Activated naive CD4-positive, alpha-beta T cell treated with Interleukin-2 at 50 U/mL for 16 hours (primary cell): Measurements from ENCODE around the gene FEZF1.
"Not testable (repeated sequence)": the region's sequence is repeated elsewhere in the genome, so short reads cannot be mapped to it uniquely, and the experiment has no call there.

Source experiments
- DNase-seq: peaks from one replicate; pipeline ENCODE4 v3.0.0-alpha.2; 2020

The FEZF1 gene

DNA sequence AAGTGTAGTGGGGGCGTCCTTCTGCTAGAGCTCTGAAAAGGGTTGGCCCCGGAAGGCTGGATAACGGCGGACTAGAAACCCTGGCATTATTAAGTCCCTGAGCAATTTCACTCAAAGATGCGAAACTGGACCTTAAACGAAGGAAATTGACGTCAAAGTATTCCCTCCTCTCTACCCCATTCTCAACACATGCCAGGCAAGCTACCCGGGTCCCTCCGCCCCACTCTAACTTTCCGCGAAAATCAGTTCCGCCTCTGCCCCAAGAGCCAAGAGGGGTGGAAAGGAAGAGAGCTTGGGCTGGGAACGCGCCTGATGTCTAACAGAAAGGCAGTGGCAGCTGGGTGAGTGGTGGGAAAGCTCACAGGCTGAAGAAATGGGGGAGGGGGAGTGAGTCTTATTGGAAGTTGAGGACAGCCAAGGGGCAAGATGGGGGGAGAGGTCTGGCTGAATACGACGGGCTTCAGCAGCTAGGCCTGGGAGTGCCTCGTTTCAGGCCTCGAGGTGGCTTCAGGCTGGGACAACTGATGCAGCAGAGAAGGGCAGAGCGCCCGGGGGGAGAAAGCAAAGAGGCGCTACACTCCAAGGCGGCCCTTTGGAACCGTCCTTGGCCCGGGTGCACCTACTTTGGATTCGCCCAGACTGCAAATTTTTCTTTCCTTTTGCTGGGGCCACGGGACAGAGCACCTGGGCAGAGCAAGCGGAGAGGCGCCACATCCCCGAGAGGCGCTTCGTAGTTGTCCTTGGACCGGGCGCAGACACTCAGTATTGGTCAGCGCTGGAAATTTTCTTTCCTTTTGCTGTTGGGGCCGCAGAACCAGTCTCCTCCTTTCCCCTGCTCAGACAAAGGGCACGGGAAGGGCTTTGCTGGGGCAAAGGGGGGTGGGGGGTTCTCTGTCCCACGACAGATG lies 2.0 kb upstream of the FEZF1 start:
- DNase-seq = no peak

DNA sequence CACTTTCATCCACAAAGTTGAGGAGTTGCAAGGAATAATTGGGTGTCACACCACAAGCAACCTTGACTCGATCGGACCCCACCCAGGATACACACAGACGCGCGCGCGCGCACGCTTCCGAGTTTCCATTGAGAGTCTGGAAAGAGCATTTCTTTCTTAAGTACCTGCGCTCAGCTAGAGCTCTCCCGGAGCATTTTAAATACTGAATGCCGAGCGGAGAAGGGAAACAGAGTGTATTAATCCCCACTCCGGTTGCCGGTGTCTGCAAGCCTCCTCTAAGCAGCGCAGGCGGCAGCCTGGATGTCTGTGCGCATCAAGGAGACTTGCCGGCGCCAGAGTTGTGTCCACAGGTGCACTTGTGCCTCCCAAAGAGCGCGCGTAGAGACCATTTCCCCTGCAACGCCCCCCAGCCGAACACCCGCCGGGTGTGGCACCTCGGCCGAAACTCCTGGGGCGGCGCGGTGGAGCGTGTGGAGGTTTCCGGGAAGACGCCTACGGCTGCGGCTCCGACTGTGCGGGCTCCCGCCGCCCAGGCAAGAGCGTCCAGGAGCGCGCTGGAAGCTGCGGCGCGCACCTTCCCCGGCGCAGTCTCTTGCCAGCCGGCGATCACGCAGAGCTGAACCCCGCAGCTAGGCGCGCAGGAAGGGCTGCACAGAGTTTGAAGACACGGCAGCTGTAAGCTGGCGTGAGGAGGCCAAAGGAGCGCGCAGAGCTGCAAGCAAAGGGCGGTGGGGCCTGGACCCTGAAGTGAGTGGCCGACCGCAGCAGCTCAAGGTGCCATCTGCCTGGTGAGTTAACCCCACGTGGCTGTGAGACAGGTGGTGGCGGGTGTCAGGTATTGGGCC lies 1.1 kb upstream of the FEZF1 start:
- no peak for DNase-seq

DNA sequence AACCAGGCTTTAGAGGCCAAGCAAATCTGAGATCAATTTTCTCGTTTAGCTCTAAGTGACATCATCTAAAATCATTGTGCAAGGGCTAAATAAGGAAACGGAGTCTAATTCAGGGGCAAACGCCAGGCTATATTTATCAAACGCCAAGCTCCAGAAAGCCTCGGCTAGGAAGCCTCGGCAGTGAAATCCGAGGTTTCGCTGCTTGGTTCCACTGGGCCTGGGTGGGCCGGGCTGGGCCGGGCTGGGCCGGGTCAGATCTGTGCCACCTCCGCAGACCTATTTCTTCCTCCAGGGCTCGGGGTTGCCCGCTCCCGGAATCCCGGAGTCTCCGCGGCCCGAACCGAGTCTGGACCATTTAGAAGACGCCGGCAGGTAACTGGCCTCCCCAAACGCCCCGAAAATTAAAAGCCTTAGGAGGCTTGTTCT lies 459 bp upstream of the FEZF1 start:
- DNase-seq = no peak

DNA sequence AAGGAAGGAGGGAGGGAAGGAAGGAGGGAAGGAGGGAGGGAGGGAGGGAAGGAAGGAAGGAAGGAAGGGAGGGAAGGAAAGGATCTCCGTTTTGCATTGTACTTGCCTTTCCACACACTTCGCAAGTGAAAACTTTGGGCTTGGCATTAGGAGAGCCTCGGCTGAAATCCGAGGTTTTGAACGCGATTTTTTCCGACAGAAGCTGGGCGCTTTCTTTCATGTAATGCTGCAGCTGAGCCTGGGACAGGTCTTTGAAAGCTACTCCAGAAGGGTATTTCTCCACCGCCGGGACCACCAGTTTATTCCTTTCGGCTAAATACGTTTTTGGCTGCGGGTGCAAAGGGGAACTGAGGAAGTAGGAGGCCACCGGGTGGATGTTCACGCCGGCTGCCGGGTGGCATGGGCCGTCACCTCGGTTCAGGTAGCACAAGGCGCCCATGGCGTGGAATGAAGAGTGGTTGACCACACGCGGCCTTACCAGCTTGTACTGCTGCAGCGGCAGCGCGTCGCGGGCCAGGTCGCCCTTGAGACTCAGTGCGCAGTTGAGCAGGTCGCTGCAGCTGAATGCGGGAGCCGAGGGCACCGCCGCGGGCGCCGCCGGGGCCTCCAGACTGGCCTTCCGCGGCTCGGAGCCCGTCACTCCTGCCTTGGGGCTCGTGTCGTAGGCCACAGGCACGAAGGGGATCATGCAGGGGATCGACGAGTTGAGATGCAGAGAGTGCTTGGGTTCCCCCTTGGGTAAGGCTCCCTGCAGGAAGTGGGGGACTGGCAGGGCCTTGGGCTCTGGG lies 825 bp downstream of the FEZF1 start:
- no peak for DNase-seq

DNA sequence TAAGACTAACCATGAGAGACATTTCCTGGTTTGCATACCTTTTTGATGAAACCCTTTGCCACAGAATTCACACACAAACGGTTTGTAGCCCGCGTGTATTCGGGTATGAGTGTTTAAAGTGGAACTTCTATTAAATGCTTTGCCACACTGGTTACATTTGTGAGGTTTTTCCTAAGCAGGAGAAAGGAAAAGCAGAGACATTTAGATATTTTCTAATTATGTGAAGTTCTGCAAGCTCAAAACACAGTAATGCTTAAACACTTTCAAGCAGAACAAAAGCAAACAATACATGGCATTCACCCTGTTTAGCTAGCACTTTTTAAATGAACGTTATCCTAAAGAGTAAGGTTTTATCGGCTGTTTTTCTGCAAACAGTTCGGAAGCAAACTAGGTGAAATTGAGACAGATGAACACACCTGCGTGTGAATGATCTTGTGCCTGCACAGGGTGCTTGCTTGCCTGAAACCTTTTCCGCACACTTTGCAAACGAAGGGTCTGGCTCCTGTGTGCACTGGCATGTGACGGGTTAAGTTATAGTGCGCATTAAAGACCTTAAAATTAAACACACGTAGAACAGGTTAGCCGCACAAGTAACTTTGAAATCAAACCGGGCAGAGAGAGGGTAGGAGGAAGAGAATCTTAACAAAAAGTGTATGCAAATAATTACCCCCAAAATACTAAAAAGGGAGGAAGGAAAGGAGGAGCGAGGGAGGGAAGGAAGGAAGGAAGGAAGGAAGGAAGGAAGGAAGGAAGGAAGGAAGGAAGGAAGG lies 1.6 kb downstream of the FEZF1 start:
- no peak for DNase-seq

DNA sequence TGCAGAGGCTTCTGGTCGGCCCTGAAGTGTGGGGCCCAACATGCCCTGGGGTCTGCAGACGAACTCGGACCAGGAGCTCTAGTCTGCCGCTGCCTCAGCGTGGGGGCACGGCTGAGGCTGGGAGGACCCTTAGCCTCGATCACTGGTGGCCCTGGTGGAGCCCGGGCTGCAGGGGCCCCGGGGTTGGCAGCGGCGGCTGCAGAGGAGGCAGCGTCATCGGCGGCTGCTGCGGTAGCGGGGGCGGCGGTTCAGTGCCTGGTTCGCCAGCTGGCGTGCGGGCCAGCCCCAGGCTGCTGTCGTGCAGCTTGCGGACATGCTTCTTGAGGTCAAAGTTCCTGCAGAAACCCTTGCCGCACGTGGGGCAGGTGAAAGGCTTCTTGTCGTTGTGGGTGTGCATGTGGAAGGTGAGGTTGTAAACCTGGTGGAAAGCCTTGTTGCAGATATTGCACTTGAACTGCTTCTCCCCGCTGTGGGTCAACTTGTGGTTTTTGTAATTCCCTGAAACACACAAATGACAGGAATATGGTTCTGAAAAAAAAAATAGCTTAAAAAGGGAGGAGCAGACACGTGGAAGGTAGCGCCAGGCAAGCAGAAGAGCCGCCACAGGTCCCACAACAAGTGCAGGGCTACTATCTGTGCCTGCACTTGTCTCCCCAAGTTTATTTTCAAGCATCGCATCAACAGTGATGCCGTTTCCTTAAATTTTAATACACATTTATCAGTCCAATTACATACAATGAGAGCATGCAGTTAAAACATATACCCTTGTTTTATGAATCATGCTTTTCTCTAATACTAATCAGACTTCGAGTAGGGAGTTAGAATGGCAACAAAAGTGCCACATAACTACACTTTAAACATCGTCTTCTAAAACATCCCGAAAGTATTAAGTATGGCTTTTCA lies 2.4 kb downstream of the FEZF1 start:
- no peak for DNase-seq

DNA sequence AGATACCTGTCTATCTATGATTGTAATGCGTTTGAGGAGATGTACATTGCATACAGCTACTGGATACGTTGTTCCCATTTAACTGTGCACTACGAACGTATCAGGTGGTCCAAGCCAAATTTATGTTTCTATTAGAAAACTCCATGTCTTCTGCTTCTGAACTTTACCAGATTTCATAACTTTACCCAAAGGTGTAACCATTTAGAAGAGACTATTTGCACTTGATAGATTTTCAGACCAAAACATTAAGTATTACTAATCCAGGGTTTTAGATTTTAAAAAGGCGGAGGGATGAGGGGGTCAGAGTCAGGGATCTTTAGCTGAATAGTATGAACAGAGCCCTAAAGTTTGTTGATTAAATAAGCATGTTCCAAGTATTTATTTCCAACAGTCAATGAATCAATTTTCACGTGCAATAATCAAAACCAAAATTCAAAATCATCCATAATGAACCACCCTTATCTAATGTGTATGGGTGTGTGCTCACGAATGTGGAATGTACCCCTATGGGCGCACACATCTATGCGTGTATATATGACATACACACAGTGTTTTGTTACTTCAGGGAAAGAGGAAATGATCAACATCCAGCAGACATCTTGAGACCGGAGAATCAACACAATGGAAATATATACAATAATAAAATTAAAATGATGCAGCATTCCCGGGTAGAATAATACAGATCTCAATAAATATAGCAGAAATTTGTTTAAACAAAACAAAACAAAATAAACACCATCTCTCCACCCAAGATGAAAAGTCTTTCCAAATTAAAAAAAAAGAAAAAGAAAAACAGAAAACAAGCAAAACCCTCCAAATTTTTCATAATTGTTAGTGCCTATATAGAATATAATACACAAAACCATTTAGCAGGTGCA lies 3.4 kb downstream of the FEZF1 start:
- DNase-seq = no peak

DNA sequence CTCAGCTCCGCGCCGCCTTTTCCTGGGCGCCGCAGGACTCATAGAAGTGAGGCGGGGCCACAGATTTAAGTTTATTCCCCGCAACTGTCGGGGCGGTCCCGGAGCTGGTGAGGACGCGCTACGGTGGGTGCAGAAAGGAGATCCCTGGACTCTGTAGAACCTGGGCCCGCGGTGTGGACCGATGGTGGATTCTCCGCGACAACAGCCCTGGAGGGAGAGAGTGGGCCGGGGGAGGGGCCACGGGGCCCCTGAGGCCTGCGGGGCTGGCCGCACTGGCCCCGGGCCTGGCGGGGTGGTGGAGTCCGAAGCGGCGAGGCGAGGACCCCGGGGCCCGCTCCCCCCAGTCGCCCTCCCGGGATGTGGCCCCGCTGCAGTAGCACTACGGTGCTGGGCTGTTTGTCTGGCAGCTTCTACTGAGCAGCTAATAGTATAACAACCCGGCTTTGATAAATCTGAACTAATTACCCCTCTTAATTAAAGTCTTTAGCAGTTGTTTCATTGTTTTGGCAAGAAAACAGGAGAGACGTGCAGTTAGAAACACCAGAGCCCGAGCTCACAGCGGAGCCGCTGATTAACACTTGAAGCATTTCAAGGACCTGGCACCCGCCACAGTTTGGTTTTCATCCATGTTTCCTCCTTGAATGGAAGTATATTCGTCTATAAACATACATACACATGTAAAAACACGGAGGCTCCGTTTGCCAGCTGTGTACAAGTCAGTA lies 4.2 kb downstream of the FEZF1 start:
- DNase-seq = no peak

DNA sequence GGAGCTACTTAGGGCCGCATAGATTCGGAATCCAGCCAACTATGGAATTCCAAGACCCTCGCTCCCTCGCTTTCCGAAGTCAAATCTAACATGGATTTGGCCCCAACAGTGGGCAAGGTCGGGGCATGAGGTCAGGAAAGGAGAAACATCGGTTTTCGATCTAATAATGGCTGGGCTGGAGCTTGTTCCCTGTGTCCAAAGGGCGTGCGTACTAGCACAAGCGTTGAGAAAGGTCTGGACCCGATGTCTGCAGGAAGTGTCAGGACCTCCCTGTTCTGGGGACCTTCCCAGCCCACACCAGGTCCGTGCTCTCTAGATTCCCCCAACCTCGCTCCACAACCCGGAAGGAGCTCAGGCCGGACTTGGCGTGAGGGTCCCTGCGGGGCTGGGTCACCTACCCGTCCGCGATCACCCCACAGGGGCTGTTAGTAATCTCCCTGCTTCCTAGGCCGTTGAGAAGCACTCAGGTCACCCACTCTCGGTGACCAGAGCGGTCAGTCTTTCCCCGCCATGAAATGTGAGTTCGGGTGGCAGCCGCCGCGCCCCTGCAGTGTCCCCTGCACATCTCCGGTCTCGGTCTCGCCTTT lies 4.8 kb downstream of the FEZF1 start:
- DNase-seq = no peak

DNA sequence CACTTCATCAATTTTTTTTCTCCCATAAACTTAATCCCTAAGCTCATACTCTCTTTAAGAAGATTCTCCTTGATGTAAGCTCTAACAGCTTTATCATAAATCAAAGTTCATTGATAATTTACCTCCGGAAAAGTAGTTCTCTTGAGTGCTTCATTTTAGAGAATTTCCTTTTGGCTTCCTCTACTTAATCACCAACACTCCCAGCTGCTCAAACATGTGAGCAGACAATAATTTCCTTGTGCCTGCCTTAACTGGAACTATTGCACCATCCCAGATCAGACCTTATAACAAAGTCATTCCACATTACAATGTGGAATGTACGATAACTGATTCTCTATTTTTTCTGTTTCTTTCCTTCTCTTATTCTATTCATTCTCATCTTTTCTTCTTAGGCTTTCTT lies 5.9 kb downstream of the FEZF1 start:
- no peak for DNase-seq

DNA sequence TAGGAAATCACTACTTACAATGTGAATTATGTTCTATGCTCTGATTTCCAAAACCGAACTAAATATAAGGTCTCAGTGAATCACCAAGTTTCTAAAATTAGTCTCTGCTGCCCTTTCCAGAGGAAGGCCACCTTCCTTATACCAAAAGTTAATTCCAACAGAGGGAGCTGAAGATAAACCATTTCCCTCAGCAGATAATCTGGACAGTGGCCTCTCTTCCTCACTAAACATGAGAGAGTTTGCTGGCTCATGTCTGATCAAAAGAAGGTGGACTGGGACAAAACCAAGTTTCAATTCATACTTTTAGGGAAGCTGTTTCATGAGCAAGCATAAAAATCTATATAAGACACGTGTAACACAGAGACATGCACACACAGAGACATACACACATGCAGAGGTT lies 6.4 kb downstream of the FEZF1 start:
- DNase-seq = no peak

DNA sequence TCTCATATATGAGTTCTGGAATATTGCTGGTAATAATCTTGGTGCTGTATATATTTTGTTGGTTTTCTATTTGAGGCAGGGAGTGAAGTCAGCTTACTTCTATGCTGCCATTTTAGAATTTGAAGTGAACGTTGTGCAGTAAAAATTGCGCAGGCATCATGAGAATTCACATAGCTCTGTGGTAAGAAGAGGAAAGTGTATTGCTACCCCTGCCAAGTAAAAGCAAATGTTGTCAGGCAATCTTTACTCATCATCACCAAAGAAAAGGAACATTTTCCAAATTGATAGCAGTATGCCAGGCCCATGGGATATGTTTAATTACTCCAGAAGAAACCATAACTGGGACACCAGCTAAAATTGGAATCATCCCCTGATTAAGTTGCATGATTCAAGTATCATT lies 13.4 kb downstream of the FEZF1 start:
- DNase-seq = no peak

DNA sequence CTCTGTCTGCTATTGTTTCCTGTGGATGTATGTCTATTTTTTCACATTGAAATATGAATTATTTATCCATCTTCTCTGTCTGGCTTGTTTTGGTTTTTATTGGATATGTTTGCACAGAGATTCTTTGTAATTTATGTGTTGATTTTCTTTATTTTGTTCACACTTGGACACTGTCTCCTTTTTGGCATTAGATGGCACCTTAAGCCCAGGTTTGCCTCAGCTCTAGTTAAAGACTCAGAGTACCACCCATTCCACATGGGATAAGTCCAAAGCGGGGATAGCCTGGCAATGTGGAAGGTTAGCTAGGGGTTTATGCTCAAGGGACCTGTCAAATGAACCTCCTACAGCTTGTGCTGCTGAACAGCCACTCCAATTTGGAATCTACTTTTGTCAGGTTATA lies 14.1 kb downstream of the FEZF1 start:
- no peak for DNase-seq

DNA sequence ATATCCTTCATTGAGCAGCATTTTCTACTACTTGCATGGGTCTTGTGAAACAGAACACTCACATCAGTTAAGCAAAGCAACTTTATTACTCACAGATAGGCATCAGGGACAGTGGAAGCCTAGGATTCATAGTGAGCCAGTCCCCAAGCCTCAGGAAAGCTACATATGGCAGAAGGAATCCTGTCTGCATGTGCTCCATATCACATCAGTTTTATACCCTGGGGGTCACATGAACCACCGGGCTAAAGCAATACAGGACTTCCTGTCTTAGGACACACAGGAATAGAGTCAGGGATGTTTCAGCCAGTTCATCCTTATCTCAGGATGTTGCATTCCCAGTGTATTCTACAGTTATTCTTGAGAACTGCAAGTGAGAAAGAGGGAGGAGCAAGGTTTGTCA lies 15.1 kb downstream of the FEZF1 start:
- no peak for DNase-seq

DNA sequence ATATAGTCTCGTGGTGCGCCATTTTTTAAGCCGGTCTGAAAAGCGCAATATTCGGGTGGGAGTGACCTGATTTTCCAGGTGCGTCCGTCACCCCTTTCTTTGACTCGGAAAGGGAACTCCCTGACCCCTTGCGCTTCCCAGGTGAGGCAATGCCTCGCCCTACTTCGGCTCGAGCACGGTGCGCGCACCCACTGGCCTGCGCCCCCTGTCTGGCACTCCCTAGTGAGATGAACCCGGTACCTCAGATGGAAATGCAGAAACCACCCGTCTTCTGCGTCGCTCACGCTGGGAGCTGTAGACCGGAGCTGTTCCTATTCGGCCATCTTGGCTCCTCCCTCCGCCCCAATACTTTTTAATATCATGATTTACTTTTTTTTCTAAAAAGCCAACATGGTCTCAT lies 19.9 kb downstream of the FEZF1 start:
- not testable (repeated sequence) for DNase-seq

DNA sequence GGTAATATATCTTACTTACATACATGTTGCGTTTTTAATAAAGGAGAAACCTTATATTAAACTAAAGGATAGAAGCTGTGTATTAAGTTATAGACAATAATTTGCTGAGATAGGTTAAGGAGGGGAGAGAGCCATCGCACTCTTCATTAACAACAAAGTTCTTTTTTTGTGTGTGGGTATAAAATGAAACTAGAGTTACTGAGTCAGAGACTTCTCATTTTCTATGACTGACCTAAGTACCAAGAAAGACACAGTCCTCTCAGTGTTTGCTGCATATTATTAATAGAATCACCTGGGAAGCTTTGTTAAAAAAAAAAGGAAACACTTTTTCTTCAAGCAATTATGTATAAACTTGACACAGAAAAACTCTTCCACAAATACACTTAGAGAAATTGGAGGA lies 31.4 kb downstream of the FEZF1 start:
- DNase-seq = no peak

DNA sequence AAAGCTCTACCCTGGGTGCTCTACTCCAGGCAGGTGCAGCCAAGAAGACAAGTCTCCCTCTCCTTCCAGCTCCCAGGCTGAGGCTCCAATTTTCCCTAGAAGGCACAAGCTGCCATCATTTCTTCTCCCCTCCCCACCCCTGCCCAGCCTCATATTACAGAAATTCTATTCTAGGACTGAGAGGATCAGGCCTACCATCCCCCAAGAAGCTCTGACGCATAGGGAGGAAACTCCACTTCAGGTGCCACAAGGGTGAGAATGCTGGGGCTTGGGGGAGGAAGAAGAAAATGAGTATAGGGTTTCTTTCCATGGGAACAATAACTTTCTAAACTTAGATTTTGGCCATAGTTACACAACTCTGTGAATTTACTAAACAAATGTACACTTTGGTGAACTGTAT lies 35.3 kb downstream of the FEZF1 start:
- no peak for DNase-seq

DNA sequence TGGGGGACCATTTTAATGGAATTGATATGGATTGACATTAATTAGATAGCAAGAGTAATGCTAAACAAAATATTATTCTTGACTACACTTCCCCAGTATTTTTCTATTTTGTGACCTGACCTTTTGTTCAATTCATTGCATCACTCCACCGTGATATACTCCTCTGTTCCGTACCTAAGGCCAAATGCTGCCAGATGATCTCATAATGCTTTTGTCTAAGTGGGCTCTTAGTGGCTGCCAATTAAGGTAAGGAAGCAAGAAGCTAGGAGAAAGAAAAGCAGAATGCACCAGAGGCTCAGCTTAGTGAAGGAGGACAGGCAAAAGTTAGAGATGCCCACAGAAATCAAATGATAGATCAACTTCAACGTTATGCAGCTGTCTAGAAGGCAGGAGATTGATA lies 36.4 kb downstream of the FEZF1 start:
- no peak for DNase-seq

DNA sequence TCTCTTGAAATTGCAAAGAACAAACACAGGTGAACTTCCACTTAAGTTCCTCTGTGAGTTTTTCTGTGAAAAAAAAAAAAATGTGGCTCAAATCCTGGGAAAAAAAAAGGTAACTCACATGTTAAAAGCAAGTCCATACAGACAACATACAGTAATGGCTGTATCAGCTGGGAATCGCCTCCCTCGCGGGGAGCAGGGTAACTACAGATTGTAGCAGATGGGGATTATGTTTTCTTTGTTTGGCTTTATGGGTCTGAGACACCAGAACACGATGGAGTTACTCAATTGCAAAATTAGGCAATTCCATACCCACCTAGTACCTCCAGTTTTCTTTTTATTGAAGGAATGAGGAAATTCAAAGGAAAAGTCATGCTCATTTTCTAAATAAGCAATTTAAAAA lies 42.3 kb downstream of the FEZF1 start:
- DNase-seq = no peak
